ENCODE measurements around the gene SMARCC1.

The SMARCC1 gene

GRCh38 chr3:47622671-47623461 is 158.8 kb downstream of the SMARCC1 start:
- DNase-seq, result no peak

GRCh38 chr3:47617086-47618010 is 164.3 kb downstream of the SMARCC1 start:
- DNase-seq, result no peak

- no peak for DNase-seq
These were observed 166.9 kb downstream of the SMARCC1 start for GRCh38 chr3:47614788-47615187.

- DNase-seq, result no peak
These were observed 168.0 kb downstream of the SMARCC1 start for GRCh38 chr3:47613722-47614121.

- DNase-seq, result no peak
These were observed 168.8 kb downstream of the SMARCC1 start for GRCh38 chr3:47612879-47613278.

- no peak for DNase-seq
These were observed 169.5 kb downstream of the SMARCC1 start for GRCh38 chr3:47612178-47612577.

- no peak for DNase-seq
These were observed 170.1 kb downstream of the SMARCC1 start for GRCh38 chr3:47611576-47611975.

GRCh38 chr3:47610583-47610982 is 171.1 kb downstream of the SMARCC1 start:
- no peak for DNase-seq

- no peak for DNase-seq
These were observed 174.4 kb downstream of the SMARCC1 start for GRCh38 chr3:47607335-47607734.

- no peak for DNase-seq
These were observed 175.5 kb downstream of the SMARCC1 start for GRCh38 chr3:47606165-47606564.

GRCh38 chr3:47605652-47606051 is 176.0 kb downstream of the SMARCC1 start:
- no peak for DNase-seq

GRCh38 chr3:47604145-47604544 is 177.5 kb downstream of the SMARCC1 start:
- no peak for DNase-seq

GRCh38 chr3:47603332-47603731 is 178.4 kb downstream of the SMARCC1 start:
- DNase-seq, result no peak

- DNase-seq, result no peak
These were observed 180.4 kb downstream of the SMARCC1 start for GRCh38 chr3:47601281-47601680.

GRCh38 chr3:47594792-47595191 is 186.9 kb downstream of the SMARCC1 start:
- DNase-seq, result no peak

- DNase-seq, result no peak
These were observed 189.5 kb downstream of the SMARCC1 start for GRCh38 chr3:47592066-47592795.

GRCh38 chr3:47590216-47590615 is 191.5 kb downstream of the SMARCC1 start:
- no peak for DNase-seq

GRCh38 chr3:47588587-47588986 is 193.1 kb downstream of the SMARCC1 start:
- no peak for DNase-seq

GRCh38 chr3:47588053-47588452 is 193.6 kb downstream of the SMARCC1 start:
- DNase-seq, result no peak

- no peak for DNase-seq
These were observed 194.9 kb downstream of the SMARCC1 start for GRCh38 chr3:47586746-47587145.

- no peak for DNase-seq
These were observed 198.2 kb downstream of the SMARCC1 start for GRCh38 chr3:47583320-47584075.

- no peak for DNase-seq
These were observed 199.9 kb downstream of the SMARCC1 start for GRCh38 chr3:47581835-47582234.

Data from activated T-cell treated with anti-CD3 and anti-CD28 coated beads, Interleukin-2, amount 50 U/mL, for 1 hour (primary cell).